ENCODE results near the gene BSPRY.

BSPRY gene

GRCh38 chr9:113316030-113316429, 33.3 kb upstream of the BSPRY start:
- DNase-seq (ENCODE audit: low read depth, low spot score) = no peak
- TF ChIP-seq, protein P1, sequence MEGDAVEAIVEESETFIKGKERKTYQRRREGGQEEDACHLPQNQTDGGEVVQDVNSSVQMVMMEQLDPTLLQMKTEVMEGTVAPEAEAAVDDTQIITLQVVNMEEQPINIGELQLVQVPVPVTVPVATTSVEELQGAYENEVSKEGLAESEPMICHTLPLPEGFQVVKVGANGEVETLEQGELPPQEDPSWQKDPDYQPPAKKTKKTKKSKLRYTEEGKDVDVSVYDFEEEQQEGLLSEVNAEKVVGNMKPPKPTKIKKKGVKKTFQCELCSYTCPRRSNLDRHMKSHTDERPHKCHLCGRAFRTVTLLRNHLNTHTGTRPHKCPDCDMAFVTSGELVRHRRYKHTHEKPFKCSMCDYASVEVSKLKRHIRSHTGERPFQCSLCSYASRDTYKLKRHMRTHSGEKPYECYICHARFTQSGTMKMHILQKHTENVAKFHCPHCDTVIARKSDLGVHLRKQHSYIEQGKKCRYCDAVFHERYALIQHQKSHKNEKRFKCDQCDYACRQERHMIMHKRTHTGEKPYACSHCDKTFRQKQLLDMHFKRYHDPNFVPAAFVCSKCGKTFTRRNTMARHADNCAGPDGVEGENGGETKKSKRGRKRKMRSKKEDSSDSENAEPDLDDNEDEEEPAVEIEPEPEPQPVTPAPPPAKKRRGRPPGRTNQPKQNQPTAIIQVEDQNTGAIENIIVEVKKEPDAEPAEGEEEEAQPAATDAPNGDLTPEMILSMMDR (IDR thresholded peaks at IDR 0.05; ENCODE audit: insufficient read depth, low read length, missing control alignments) = no peak
- ChIA-PET CTCF (interaction anchor here (0.9 to 1.5 kb wide), 4 partner anchors 8 to 85 kb away, joined by 3 read pairs; partner anchors contain the start of genes ALAD and CDC26), POLR2A (no interaction called here)
- H3K4me3 ChIP-seq (ENCODE audit: low read depth, low read length) = no peak overlapping the region

GRCh38 chr9:113317777-113318176, 31.6 kb upstream of the BSPRY start:
- ChIA-PET CTCF (interaction anchor here (1.2 to 3.3 kb wide), 5 partner anchors 8 to 94 kb away, joined by 3 to 22 read pairs (median 4); no protein-coding TSS in a partner anchor), POLR2A (no interaction called here)

DNA sequence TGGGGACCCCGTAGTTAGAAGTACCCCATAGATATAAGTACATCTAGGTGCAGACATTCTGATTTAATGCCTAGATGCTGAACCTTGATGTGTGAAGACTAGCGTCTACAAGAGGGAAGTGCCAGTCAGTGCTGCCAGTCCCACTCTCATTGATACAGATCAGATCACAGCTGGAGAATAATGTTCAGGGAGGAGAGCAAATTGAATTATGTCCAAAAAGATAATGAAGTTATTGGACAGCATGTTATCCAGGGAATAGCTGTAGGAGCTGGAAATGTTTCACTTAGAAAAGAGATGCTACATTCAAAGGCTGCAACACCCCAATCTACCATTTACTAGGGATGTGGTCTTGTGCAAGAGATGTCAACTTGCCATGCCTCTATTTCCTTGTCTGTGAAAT, 30.3 kb upstream of the BSPRY start:
- POLR2A ChIA-PET = no interaction called here
- TF ChIP-seq, protein P1 (IDR thresholded peaks at IDR 0.05; ENCODE audit: insufficient read depth, low read length, missing control alignments) = no peak
- no peak for DNase-seq (ENCODE audit: low read depth, low spot score)
- CTCF ChIA-PET = interaction anchor here (1.1 to 3.3 kb wide), 5 partner anchors 9 to 93 kb away, joined by 3 to 22 read pairs (median 4); partner anchors contain the start of gene ALAD
- no peak overlapping the region for H3K4me3 ChIP-seq (ENCODE audit: low read depth, low read length)

More at GRCh38 chr9:113317777-113318176, 31.6 kb upstream of the BSPRY start:
- H3K4me3 ChIP-seq (ENCODE audit: low read depth, low read length) = no peak overlapping the region
- TF ChIP-seq, protein P1 (IDR thresholded peaks at IDR 0.05; ENCODE audit: insufficient read depth, low read length, missing control alignments) = peak; percentile 4
- no peak for DNase-seq (ENCODE audit: low read depth, low spot score)

DNA sequence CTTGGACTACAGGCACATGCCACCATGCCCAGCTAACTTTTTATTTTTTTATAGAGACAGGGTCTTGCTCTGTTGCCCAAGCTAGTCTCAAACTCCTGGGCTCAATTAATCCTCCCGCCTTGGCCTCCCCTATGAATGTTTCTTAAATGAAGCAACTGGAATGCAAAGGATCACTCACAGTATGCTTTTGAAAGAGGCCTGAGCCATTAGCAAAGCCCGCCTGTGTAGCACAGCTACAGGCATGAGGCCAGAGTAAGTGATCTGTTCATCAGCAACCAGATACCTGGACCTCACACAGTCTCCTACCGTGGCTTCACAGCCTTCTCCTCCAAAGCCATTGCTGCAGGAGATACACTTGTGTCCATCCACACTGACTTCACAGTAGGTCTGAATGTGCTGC, 29.3 kb upstream of the BSPRY start:
- DNase-seq (ENCODE audit: low read depth, low spot score) = no peak
- TF ChIP-seq, protein P1 (IDR thresholded peaks at IDR 0.05; ENCODE audit: insufficient read depth, low read length, missing control alignments) = no peak
- CTCF ChIA-PET = interaction anchor here (1.4 to 3.3 kb wide), 3 partner anchors 10 to 81 kb away, joined by 3 to 22 read pairs (median 5); partner anchors contain the start of gene ALAD
- no peak overlapping the region for H3K4me3 ChIP-seq (ENCODE audit: low read depth, low read length)
- POLR2A ChIA-PET = no interaction called here

- CTCF ChIA-PET = no interaction called here
- no peak overlapping the region for H3K4me3 ChIP-seq (ENCODE audit: low read depth, low read length)
- DNase-seq (ENCODE audit: low read depth, low spot score) = no peak
- TF ChIP-seq, protein P1 (IDR thresholded peaks at IDR 0.05; ENCODE audit: insufficient read depth, low read length, missing control alignments) = no peak
- POLR2A ChIA-PET = no interaction called here
These were observed 26.7 kb upstream of the BSPRY start for GRCh38 chr9:113322671-113323070.

DNA sequence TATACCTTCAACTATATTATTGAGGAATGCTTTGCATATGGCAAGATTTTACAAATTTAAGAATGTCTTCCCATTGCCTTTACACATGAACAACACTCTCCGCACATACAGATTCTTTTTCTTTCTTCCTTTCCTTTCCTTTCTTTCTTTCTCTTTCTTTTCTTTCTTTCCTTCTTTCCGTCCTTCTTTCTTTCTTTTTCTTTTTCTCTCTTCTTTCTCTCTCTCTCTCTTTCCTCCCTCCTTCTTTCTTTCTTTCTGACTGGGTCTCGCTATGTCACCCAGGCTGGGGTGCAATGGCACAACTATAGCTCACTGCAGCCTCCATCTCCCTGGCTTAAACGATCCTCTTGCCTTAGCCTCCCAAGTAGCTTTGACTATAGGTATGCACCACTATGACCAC, 23.1 kb upstream of the BSPRY start:
- no peak overlapping the region for H3K4me3 ChIP-seq (ENCODE audit: low read depth, low read length)
- ChIA-PET CTCF (interaction anchor here (0.6 to 1.4 kb wide), 5 partner anchors 16 to 149 kb away, joined by 3 to 4 read pairs (median 3); partner anchors contain the start of gene ALAD), POLR2A (no interaction called here)
- no peak for DNase-seq (ENCODE audit: low read depth, low spot score)
- TF ChIP-seq, protein P1 (IDR thresholded peaks at IDR 0.05; ENCODE audit: insufficient read depth, low read length, missing control alignments) = no peak
